T1000 (cell line): ENCODE results near the gene TMEM132C.
"Not testable (repeated sequence)": the region's sequence is repeated elsewhere in the genome, so short reads cannot be mapped to it uniquely, and the experiment has no call there.

Experiments used
- DNase-seq: peaks from one replicate; lab custom pipeline; 2025; ENCODE audit warnings: mixed read lengths; lab: John Stamatoyannopoulos, UW

TMEM132C gene

GRCh38 chr12:128267131-128267622 lies at the start of gene TMEM132C:
TSS of gene TMEM132C (plus strand) at chr12:128267170. CDS start at chr12:128267403, 233 bp downstream.
- no peak for DNase-seq

- no peak for DNase-seq
These were observed 42.7 kb upstream of the TMEM132C start for GRCh38 chr12:128224226-128224625.

GRCh38 chr12:128228581-128228980 lies 38.4 kb upstream of the TMEM132C start:
- DNase-seq = no peak

- DNase-seq = no peak
These were observed 31.1 kb upstream of the TMEM132C start for GRCh38 chr12:128235635-128236417.

- DNase-seq = no peak
These were observed 30.4 kb upstream of the TMEM132C start for GRCh38 chr12:128236525-128236924.

- DNase-seq = no peak
These were observed 26.2 kb upstream of the TMEM132C start for GRCh38 chr12:128240745-128241144.

GRCh38 chr12:128245121-128245520 lies 21.8 kb upstream of the TMEM132C start:
- DNase-seq = no peak

GRCh38 chr12:128245905-128246304 lies 21.1 kb upstream of the TMEM132C start:
- DNase-seq = no peak

GRCh38 chr12:128250096-128250495 lies 16.9 kb upstream of the TMEM132C start:
- DNase-seq = no peak

GRCh38 chr12:128253829-128254228 lies 13.1 kb upstream of the TMEM132C start:
- not testable (repeated sequence) for DNase-seq

- DNase-seq = no peak
These were observed 8.0 kb upstream of the TMEM132C start for GRCh38 chr12:128258866-128259555.

- no peak for DNase-seq
These were observed 7.4 kb upstream of the TMEM132C start for GRCh38 chr12:128259556-128260070.

GRCh38 chr12:128261757-128262156 lies 5.2 kb upstream of the TMEM132C start:
- DNase-seq = no peak

GRCh38 chr12:128265566-128265965 lies 1.4 kb upstream of the TMEM132C start:
- no peak for DNase-seq

- no peak for DNase-seq
These were observed 884 bp upstream of the TMEM132C start for GRCh38 chr12:128266086-128266485.

- no peak for DNase-seq
These were observed 334 bp upstream of the TMEM132C start for GRCh38 chr12:128266541-128267130.

- DNase-seq = no peak
These were observed 845 bp downstream of the TMEM132C start for GRCh38 chr12:128267651-128268378.

- no peak for DNase-seq
These were observed 1.5 kb downstream of the TMEM132C start for GRCh38 chr12:128268379-128268995.

GRCh38 chr12:128269181-128269591 lies 2.2 kb downstream of the TMEM132C start:
- no peak for DNase-seq

- DNase-seq = no peak
These were observed 9.5 kb downstream of the TMEM132C start for GRCh38 chr12:128276471-128276870.

GRCh38 chr12:128286970-128287369 lies 20.0 kb downstream of the TMEM132C start:
- no peak for DNase-seq
